Ovary (tissue), 3 donors: ENCODE results near the gene PAK6.

Experiments
- CTCF ChIP-seq, 3 donors: fragments of 450-650 bp in 2 of 3; fragments of 200-600 bp in 1 of 3; IDR thresholded peaks; one replicate each; pipeline versions ENCODE4 v1.5.1 to v1.8.0; 2016 to 2022; ENCODE audit warnings: antibody characterized with exemption in 3 of 3, mild to moderate bottlenecking in 1 of 3
- EP300 ChIP-seq: sonication (generic); formaldehyde crosslinking; IDR thresholded peaks from one replicate; pipeline ENCODE4 v1.6.1; 2017; ENCODE audit warnings: antibody characterized with exemption
- POLR2A ChIP-seq: fragments of 450-650 bp; IDR thresholded peaks from one replicate; pipeline ENCODE4 v1.6.1; 2017; ENCODE audit warnings: antibody characterized with exemption, mild to moderate bottlenecking, moderate library complexity
- donor health status: DM: no; HTN: no; CAD: no.

- no peak for TF ChIP-seq CTCF (IDR thresholded peaks at IDR 0.05)
- TF ChIP-seq EP300: no peak
- no peak for TF ChIP-seq POLR2A
These were observed 59.5 kb downstream of the PAK6 start for GRCh38 chr15:40298216-40298935.
